ENCODE results near the gene KRT12. TPM values are rescaled to one million over a fixed set of nuclear protein-coding genes. Genes with fewer than 3 reads are reported as not detected.

KRT12 gene
- total RNA-seq, 1 donor from 2014 or later, result not detected

- peaks cover 2% of the 10 kb centered on the region for H3K4me1 Mint-ChIP-seq (ENCODE audit: low read depth, unreplicated experiment)
- TF ChIP-seq CTCF (IDR thresholded peaks at IDR 0.05; ENCODE audit: partially characterized antibody, unreplicated experiment), result no peak
These were observed 54.4 kb downstream of the KRT12 start for GRCh38 chr17:40812639-40813038.

More at GRCh38 chr17:40812639-40813038, 54.4 kb downstream of the KRT12 start:
- Mint-ChIP-seq H3K9me3 (ENCODE audit: unreplicated experiment) (no peaks in the 10 kb centered on the region), H3K4me3 (ENCODE audit: unreplicated experiment) (no peak overlapping the region), H3K27me3 (ENCODE audit: unreplicated experiment) (no peaks in the 10 kb centered on the region), H3K27ac (ENCODE audit: unreplicated experiment) (no peak overlapping the region), H3K36me3 (ENCODE audit: unreplicated experiment) (no peaks in the 10 kb centered on the region)
- DNase-seq, result no peak

Other genes with a start within 250 kb of the KRT12 start
- gene SMARCE1, start 219.4 kb downstream of the KRT12 start, total RNA-seq (ENCODE audit: unreplicated experiment), result 207 TPM
- gene KRT222, start 202.0 kb downstream of the KRT12 start, total RNA-seq (ENCODE audit: unreplicated experiment), result 1.3 TPM
- gene KRT24, start 163.5 kb downstream of the KRT12 start, total RNA-seq (ENCODE audit: unreplicated experiment), result not detected
- gene KRT25, start 111.9 kb downstream of the KRT12 start, total RNA-seq (ENCODE audit: unreplicated experiment), result not detected
- not detected for gene KRT26, start 95.0 kb downstream of the KRT12 start, total RNA-seq (ENCODE audit: unreplicated experiment)
- not detected for gene KRT27, start 84.7 kb downstream of the KRT12 start, total RNA-seq (ENCODE audit: unreplicated experiment)
- not detected for gene KRT28, start 67.3 kb downstream of the KRT12 start, total RNA-seq (ENCODE audit: unreplicated experiment)
- 27.1 TPM for gene KRT10, start 44.6 kb downstream of the KRT12 start, total RNA-seq (ENCODE audit: unreplicated experiment)
- gene KRT20, start 18.0 kb upstream of the KRT12 start, total RNA-seq (ENCODE audit: unreplicated experiment), result not detected
- gene KRT23, start 70.4 kb upstream of the KRT12 start, total RNA-seq (ENCODE audit: unreplicated experiment), result not detected
- gene KRT39, start 99.7 kb upstream of the KRT12 start, total RNA-seq (ENCODE audit: unreplicated experiment), result not detected
- gene KRT40, start 117.1 kb upstream of the KRT12 start, total RNA-seq (ENCODE audit: unreplicated experiment), result not detected
- gene KRTAP3-3, start 126.9 kb upstream of the KRT12 start, total RNA-seq (ENCODE audit: unreplicated experiment), result not detected
- gene KRTAP3-2, start 132.7 kb upstream of the KRT12 start, total RNA-seq (ENCODE audit: unreplicated experiment), result not detected
- not detected for gene KRTAP3-1, start 141.9 kb upstream of the KRT12 start, total RNA-seq (ENCODE audit: unreplicated experiment)
- gene KRTAP1-5, start 160.0 kb upstream of the KRT12 start, total RNA-seq (ENCODE audit: unreplicated experiment), result not detected
- not detected for gene KRTAP1-4, start 163.0 kb upstream of the KRT12 start, total RNA-seq (ENCODE audit: unreplicated experiment)
- gene KRTAP1-3, start 167.7 kb upstream of the KRT12 start, total RNA-seq (ENCODE audit: unreplicated experiment), result not detected
- gene KRTAP1-1, start 174.2 kb upstream of the KRT12 start, total RNA-seq (ENCODE audit: unreplicated experiment), result not detected
- gene KRTAP2-1, start 180.1 kb upstream of the KRT12 start, total RNA-seq (ENCODE audit: unreplicated experiment), result not detected
- gene KRTAP2-2, start 188.0 kb upstream of the KRT12 start, total RNA-seq (ENCODE audit: unreplicated experiment), result not detected
- not detected for gene KRTAP2-3, start 192.9 kb upstream of the KRT12 start, total RNA-seq (ENCODE audit: unreplicated experiment)
- gene KRTAP2-4, start 198.7 kb upstream of the KRT12 start, total RNA-seq (ENCODE audit: unreplicated experiment), result not detected
- not detected for gene KRTAP4-7, start 216.9 kb upstream of the KRT12 start, total RNA-seq (ENCODE audit: unreplicated experiment)
- not detected for gene KRTAP4-8, start 230.9 kb upstream of the KRT12 start, total RNA-seq (ENCODE audit: unreplicated experiment)
- gene KRTAP4-16, start 235.0 kb upstream of the KRT12 start, total RNA-seq (ENCODE audit: unreplicated experiment), result not detected
- not detected for gene KRTAP4-9, start 238.2 kb upstream of the KRT12 start, total RNA-seq (ENCODE audit: unreplicated experiment)

Measured in glutamatergic neuron (in vitro differentiated cells).